Endothelial cell of umbilical vein (primary cell): Measurements from ENCODE around the gene MYL3. TPM values are rescaled to one million over a fixed set of nuclear protein-coding genes. Genes with fewer than 3 reads are reported as not detected.

Experiments
- BruUV-seq: library from RNA; stranded (reverse); fragments of 400-500 nt; replicated peaks from 2 replicates; lab custom pipeline; 2021; lab: Mats Ljungman, UMichigan
- CTCF ChIA-PET: fragments of 300-600, 350-600 bp; sonication (Branson Sonifier 250); formaldehyde crosslinking; loops from one replicate; lab custom pipeline; 2021; ENCODE audit warnings: antibody characterized with exemption, inconsistent platforms; lab: Charles Lee
- POLR2A ChIA-PET: fragments of 300-600, 350-600 bp; sonication (Branson Sonifier 250); formaldehyde crosslinking; loops from one replicate; lab custom pipeline; 2021; ENCODE audit warnings: antibody characterized with exemption, inconsistent platforms; lab: Charles Lee
- DNase-seq: peaks from one replicate; pipeline ENCODE4 v3.0.0-alpha.2; 2011; ENCODE audit warnings: low read depth, low spot score
- FAIRE-seq: peaks from 2 replicates; lab custom pipeline; 2011; peaks lifted over from hg19 to GRCh38; lab: Jason Lieb, UNC
- H2AFZ ChIP-seq: 2 replicates; pipeline ENCODE4 v1.6.0; 2012; ENCODE audit warnings: low read depth, low read length, control low read depth, inconsistent platforms
- H3K27ac ChIP-seq: 2 replicates; pipeline ENCODE4 v1.5.1; 2011; ENCODE audit warnings: low read depth, mild to moderate bottlenecking, control low read depth, low read length, moderate library complexity; ENCODE audit not compliant: insufficient read depth
- H3K27me3 ChIP-seq, 2 experiments: 2 replicates each; pipeline versions ENCODE4 v1.6.0 to v1.6.1; 2011; ENCODE audit warnings: low read length in 2 of 2, mixed read lengths in 1 of 2; ENCODE audit not compliant: control insufficient read depth in 2 of 2, insufficient read depth in 2 of 2
- H3K36me3 ChIP-seq, 2 experiments: 2 replicates in 1 of 2; 3 replicates in 1 of 2; pipeline ENCODE4 v1.5.1; 2011; ENCODE audit warnings: low read length in 2 of 2, mild to moderate bottlenecking in 1 of 2, moderate library complexity in 1 of 2; ENCODE audit not compliant: control insufficient read depth in 2 of 2, insufficient read depth in 2 of 2; ENCODE audit errors: extremely low read depth in 1 of 2
- H3K4me1 ChIP-seq: 3 replicates; pipeline ENCODE4 v1.5.1; 2011; ENCODE audit warnings: mild to moderate bottlenecking, low read length; ENCODE audit not compliant: control insufficient read depth, insufficient read depth; ENCODE audit errors: extremely low read depth
- H3K4me2 ChIP-seq: 2 replicates; pipeline ENCODE4 v1.6.1; 2011; ENCODE audit warnings: low read length, control low read depth, mixed read lengths; ENCODE audit not compliant: insufficient read depth
- H3K4me3 ChIP-seq, 3 experiments: fragments of 200-600 bp in 1 of 3; sonication (generic), shearing (Covaris generic) in 1 of 3; replicated peaks in 1 of 3; 2 replicates each; pipeline ENCODE4 v1.5.1; 2011 to 2016; ENCODE audit warnings: control low read depth in 3 of 3, low read length in 3 of 3, mild to moderate bottlenecking in 2 of 3, inconsistent platforms in 1 of 3, low read depth in 1 of 3, moderate library complexity in 1 of 3; ENCODE audit not compliant: insufficient read depth in 1 of 3
- H3K79me2 ChIP-seq: 2 replicates; pipeline ENCODE4 v1.6.0; 2012; ENCODE audit warnings: low read length, inconsistent platforms; ENCODE audit not compliant: control insufficient read depth, insufficient read depth
- H3K9ac ChIP-seq: replicated peaks from 2 replicates; pipeline ENCODE3; 2011; ENCODE audit warnings: low read length, control low read depth; ENCODE audit not compliant: insufficient read depth; ENCODE audit errors: extremely low read depth
- H3K9me1 ChIP-seq: replicated peaks from 3 replicates; pipeline ENCODE4 v1.6.0; 2011; ENCODE audit warnings: mild to moderate bottlenecking, low read length; ENCODE audit not compliant: control insufficient read depth, insufficient read depth; ENCODE audit errors: extremely low read depth
- H3K9me3 ChIP-seq: replicated peaks from 2 replicates; pipeline ENCODE4 v1.5.1; 2012; ENCODE audit warnings: low read length, inconsistent platforms; ENCODE audit not compliant: control insufficient read depth, insufficient read depth
- H4K20me1 ChIP-seq: replicated peaks from 2 replicates; pipeline ENCODE3; 2011; ENCODE audit warnings: mild to moderate bottlenecking, low read length; ENCODE audit not compliant: control insufficient read depth, insufficient read depth; ENCODE audit errors: extremely low read depth
- EZH2 ChIP-seq: IDR thresholded peaks from 2 replicates; pipeline ENCODE4 v1.6.1; 2012; ENCODE audit warnings: borderline replicate concordance, low read depth, mild to moderate bottlenecking, moderate library complexity, low read length, inconsistent platforms; ENCODE audit not compliant: severe bottlenecking
- FOS ChIP-seq: IDR thresholded peaks from 2 replicates; pipeline ENCODE4 v1.6.1; 2011; ENCODE audit warnings: mild to moderate bottlenecking, low read length, moderate library complexity, borderline replicate concordance; ENCODE audit not compliant: insufficient read depth
- GATA2 ChIP-seq: IDR thresholded peaks from 2 replicates; pipeline ENCODE4 v1.7.0; 2011; ENCODE audit warnings: low read depth, mild to moderate bottlenecking, moderate library complexity, mixed read lengths, low read length; ENCODE audit not compliant: insufficient read length, insufficient read depth
- JUN ChIP-seq: IDR thresholded peaks from 2 replicates; pipeline ENCODE4 v1.6.1; 2011; ENCODE audit warnings: borderline replicate concordance, low read depth; ENCODE audit not compliant: insufficient read length, insufficient read depth
- MYC ChIP-seq: IDR thresholded peaks from one replicate; pipeline ENCODE4 v1.6.1; 2011; ENCODE audit warnings: mild to moderate bottlenecking, low read depth, low read length
- POLR2A ChIP-seq: IDR thresholded peaks from 2 replicates; pipeline ENCODE4 v1.6.1; 2012; ENCODE audit warnings: low read depth, mild to moderate bottlenecking, control low read depth, low read length
- POLR2AphosphoS5 ChIP-seq: IDR thresholded peaks from 2 replicates; pipeline ENCODE4 v1.6.1; 2012; ENCODE audit warnings: low read depth, mild to moderate bottlenecking, control low read depth, low read length, moderate library complexity; ENCODE audit not compliant: insufficient read depth
- dilution Hi-C: fragments of 300-500 bp; cut with MboI; formaldehyde crosslinking; loops from one replicate; pipeline ENCODE4 v1.15.0; 2019; ENCODE audit warnings: low sequenced_read_pairs; ENCODE audit not compliant: extremely low pct_ligation_motif_present
- intact Hi-C: fragments of 100-400 bp; cut with micrococcal nuclease; formaldehyde crosslinking; loops from one replicate; pipeline ENCODE4 v1.10.0; 2022
- polyA plus RNA-seq, 4 experiments: library from polyadenylated mRNA; depleted of rRNA in 3 of 4; stranded (reverse) in 3 of 4; unstranded in 1 of 4; fragments of >200 nt; gene quantifications; 2 replicates each; pipeline versions ENCODE4 v1.2.1 to v1.2.3, GENCODE V29; 2011 to 2012; ENCODE audit warnings: missing spikeins in 1 of 4
- total RNA-seq: library from RNA; stranded (reverse); gene quantifications from 2 replicates; pipeline ENCODE4 v1.2.3, GENCODE V29; 2021
- TF ChIP-seq, protein P1 (sequence below): IDR thresholded peaks from 2 replicates; pipeline ENCODE4 v1.6.1; 2011; ENCODE audit not compliant: insufficient read depth, insufficient read length
- TF ChIP-seq, protein P2 (sequence below), 2 donors: IDR thresholded peaks; 1 replicate in 1 of 2; 2 replicates in 1 of 2; pipeline ENCODE4 v1.5.1; 2011; ENCODE audit warnings: low read length in 2 of 2, mild to moderate bottlenecking in 2 of 2, moderate library complexity in 2 of 2, control low read depth in 1 of 2, inconsistent platforms in 1 of 2, low read depth in 1 of 2; ENCODE audit not compliant: insufficient read depth in 1 of 2; ENCODE audit errors: extremely low read depth in 1 of 2

MYL3 gene
- total and polyA plus RNA-seq, 2 donors (not counting 3 experiments of a cell fraction or from before 2014, with no cell fraction given) = not detected

DNA sequence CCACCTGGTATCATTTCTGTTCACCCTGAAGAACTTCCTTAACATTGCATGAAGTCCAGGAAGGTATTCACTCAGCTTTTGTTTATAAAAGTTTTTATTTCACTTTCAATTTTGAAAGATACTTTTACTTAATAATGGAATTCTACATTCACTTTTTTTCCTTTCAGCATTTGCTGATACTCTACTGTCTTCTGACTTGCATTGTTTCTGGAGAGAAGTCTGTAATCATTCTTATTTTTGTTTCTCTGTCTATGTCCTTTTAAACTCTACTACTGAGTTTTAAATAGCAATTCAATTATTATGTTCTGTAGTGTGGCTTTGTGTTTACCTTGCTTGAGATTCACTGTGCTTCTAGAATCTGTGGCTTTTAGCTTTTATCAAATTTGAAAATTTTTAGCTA lies 42.4 kb downstream of the MYL3 start:
- H3K9ac ChIP-seq = no peak overlapping the region
- H3K9me3 ChIP-seq = no peaks in the 10 kb centered on the region
- CTCF ChIA-PET = no interaction called here
- no peaks in the 10 kb centered on the region for H3K9me1 ChIP-seq
- no peaks in the 10 kb centered on the region for H4K20me1 ChIP-seq
- POLR2A ChIA-PET = no interaction called here
- H3K36me3 ChIP-seq = no peaks in the 10 kb centered on the region
- DNase-seq = no peak
- no peak for FAIRE-seq
- no peak overlapping the region for H3K4me2 ChIP-seq
- TF ChIP-seq POLR2A = no peak
- TF ChIP-seq, protein P1, sequence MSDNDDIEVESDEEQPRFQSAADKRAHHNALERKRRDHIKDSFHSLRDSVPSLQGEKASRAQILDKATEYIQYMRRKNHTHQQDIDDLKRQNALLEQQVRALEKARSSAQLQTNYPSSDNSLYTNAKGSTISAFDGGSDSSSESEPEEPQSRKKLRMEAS = no peak
- TF ChIP-seq, protein P2, sequence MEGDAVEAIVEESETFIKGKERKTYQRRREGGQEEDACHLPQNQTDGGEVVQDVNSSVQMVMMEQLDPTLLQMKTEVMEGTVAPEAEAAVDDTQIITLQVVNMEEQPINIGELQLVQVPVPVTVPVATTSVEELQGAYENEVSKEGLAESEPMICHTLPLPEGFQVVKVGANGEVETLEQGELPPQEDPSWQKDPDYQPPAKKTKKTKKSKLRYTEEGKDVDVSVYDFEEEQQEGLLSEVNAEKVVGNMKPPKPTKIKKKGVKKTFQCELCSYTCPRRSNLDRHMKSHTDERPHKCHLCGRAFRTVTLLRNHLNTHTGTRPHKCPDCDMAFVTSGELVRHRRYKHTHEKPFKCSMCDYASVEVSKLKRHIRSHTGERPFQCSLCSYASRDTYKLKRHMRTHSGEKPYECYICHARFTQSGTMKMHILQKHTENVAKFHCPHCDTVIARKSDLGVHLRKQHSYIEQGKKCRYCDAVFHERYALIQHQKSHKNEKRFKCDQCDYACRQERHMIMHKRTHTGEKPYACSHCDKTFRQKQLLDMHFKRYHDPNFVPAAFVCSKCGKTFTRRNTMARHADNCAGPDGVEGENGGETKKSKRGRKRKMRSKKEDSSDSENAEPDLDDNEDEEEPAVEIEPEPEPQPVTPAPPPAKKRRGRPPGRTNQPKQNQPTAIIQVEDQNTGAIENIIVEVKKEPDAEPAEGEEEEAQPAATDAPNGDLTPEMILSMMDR (IDR thresholded peaks at IDR 0.05; ENCODE audit: extremely low read depth in 1 of 2, insufficient read depth in 1 of 2, low read depth in 1 of 2, low read length in 2 of 2) = no peak
- no peak for TF ChIP-seq POLR2AphosphoS5
- TF ChIP-seq EZH2 = no peak
- TF ChIP-seq FOS = no peak
- no peak for TF ChIP-seq JUN
- no peak for TF ChIP-seq MYC
- TF ChIP-seq GATA2 = no peak
- no peak overlapping the region for H2AFZ ChIP-seq
- no peak overlapping the region for H3K27ac ChIP-seq
- no peak overlapping the region for H3K4me3 ChIP-seq
- intact Hi-C loops = no loop called here
- dilution Hi-C loops = no loop called here
- peaks cover 3 to 11% of the 10 kb centered on the region in 2 experiments for H3K27me3 ChIP-seq
- no peaks in the 10 kb centered on the region for H3K4me1 ChIP-seq
- no peaks in the 10 kb centered on the region for H3K79me2 ChIP-seq
- no TSS peak for BruUV-seq
